Measurements from ENCODE around the gene SCP2D1.
A peak's percentile ranks its signal among the peaks of the same experiment; 100 is the strongest.
"Not testable (repeated sequence)": the region's sequence is repeated elsewhere in the genome, so short reads cannot be mapped to it uniquely, and the experiment has no call there.

The SCP2D1 gene

GRCh38 chr20:18813483-18813882, at the start of gene SCP2D1:
TSS of gene SCP2D1 (plus strand) at chr20:18813783. CDS start at chr20:18813816, 33 bp downstream.
- no peak for DNase-seq (ENCODE audit: low read depth in 3 of 3)

- no peak for DNase-seq (ENCODE audit: low read depth in 3 of 3)
Observed at GRCh38 chr20:18767676-18768075, 45.9 kb upstream of the SCP2D1 start.

GRCh38 chr20:18773566-18773965, 40.0 kb upstream of the SCP2D1 start:
- no peak for DNase-seq (ENCODE audit: low read depth in 3 of 3)

GRCh38 chr20:18774207-18774606, 39.4 kb upstream of the SCP2D1 start:
- DNase-seq (ENCODE audit: low read depth in 3 of 3), result no peak

- DNase-seq (ENCODE audit: low read depth in 3 of 3), result no peak
Observed at GRCh38 chr20:18775633-18776032, 38.0 kb upstream of the SCP2D1 start.

- no peak for DNase-seq (ENCODE audit: low read depth in 3 of 3)
Observed at GRCh38 chr20:18778690-18779392, 34.7 kb upstream of the SCP2D1 start.

GRCh38 chr20:18780385-18781130, 33.0 kb upstream of the SCP2D1 start:
- no peak for DNase-seq (ENCODE audit: low read depth in 3 of 3)

GRCh38 chr20:18781509-18781908, 32.1 kb upstream of the SCP2D1 start:
- no peak for DNase-seq (ENCODE audit: low read depth in 3 of 3)

- DNase-seq (ENCODE audit: low read depth in 3 of 3), result no peak
Observed at GRCh38 chr20:18783385-18783959, 30.1 kb upstream of the SCP2D1 start.

GRCh38 chr20:18787046-18787445, 26.5 kb upstream of the SCP2D1 start:
- DNase-seq (ENCODE audit: low read depth in 3 of 3), result not testable (repeated sequence)

GRCh38 chr20:18788021-18788420, 25.6 kb upstream of the SCP2D1 start:
- no peak for DNase-seq (ENCODE audit: low read depth in 3 of 3)

- no peak for DNase-seq (ENCODE audit: low read depth in 3 of 3)
Observed at GRCh38 chr20:18790787-18791186, 22.8 kb upstream of the SCP2D1 start.

GRCh38 chr20:18793625-18794427, 19.8 kb upstream of the SCP2D1 start:
- DNase-seq (ENCODE audit: low read depth in 3 of 3), result peak; percentile 66 to 76 (median 74)

- no peak for DNase-seq (ENCODE audit: low read depth in 3 of 3)
Observed at GRCh38 chr20:18794428-18794787, 19.2 kb upstream of the SCP2D1 start.

- no peak for DNase-seq (ENCODE audit: low read depth in 3 of 3)
Observed at GRCh38 chr20:18795366-18795765, 18.2 kb upstream of the SCP2D1 start.

GRCh38 chr20:18796282-18796833, 17.2 kb upstream of the SCP2D1 start:
- DNase-seq (ENCODE audit: low read depth in 3 of 3), result no peak

GRCh38 chr20:18801516-18801915, 12.1 kb upstream of the SCP2D1 start:
- DNase-seq (ENCODE audit: low read depth in 3 of 3), result no peak

GRCh38 chr20:18802012-18802634, 11.5 kb upstream of the SCP2D1 start:
- DNase-seq (ENCODE audit: low read depth in 3 of 3), result no peak

- no peak for DNase-seq (ENCODE audit: low read depth in 3 of 3)
Observed at GRCh38 chr20:18805881-18806280, 7.7 kb upstream of the SCP2D1 start.

GRCh38 chr20:18808712-18809111, 4.9 kb upstream of the SCP2D1 start:
- DNase-seq (ENCODE audit: low read depth in 3 of 3), result no peak

GRCh38 chr20:18811186-18811585, 2.4 kb upstream of the SCP2D1 start:
- DNase-seq (ENCODE audit: low read depth in 3 of 3), result no peak

Measured in stimulated activated CD4-positive, alpha-beta T cell treated with anti-CD3 and anti-CD28 coated beads, TNF-alpha, amount 100 ng/mL, for 24 hours (primary cell).